IMR-90 (cell line): ENCODE results near the gene SMARCA2.

ENCODE experiments used
- BHLHE40 ChIP-seq: fragments of 150-350 bp; IDR thresholded peaks from 2 replicates; pipeline ENCODE4 v1.6.1; 2016; ENCODE audit warnings: mild to moderate bottlenecking, low read depth, low read length
- CEBPB ChIP-seq: IDR thresholded peaks from 2 replicates; pipeline ENCODE4 v1.6.1; 2012; ENCODE audit warnings: low read depth, low read length, improper control_type of control experiment
- CHD1 ChIP-seq: IDR thresholded peaks from 2 replicates; pipeline ENCODE4 v1.6.1; 2012; ENCODE audit warnings: low read depth, low read length, improper control_type of control experiment
- CTCF ChIP-seq: conservative IDR thresholded peaks from 2 replicates; pipeline ENCODE4 v1.5.1; 2012; ENCODE audit warnings: mild to moderate bottlenecking, low read depth, low read length, improper control_type of control experiment
- POLR2A ChIP-seq: IDR thresholded peaks from 2 replicates; pipeline ENCODE4 v1.6.1; 2012; ENCODE audit warnings: mild to moderate bottlenecking, low read depth, low read length
- RCOR1 ChIP-seq: IDR thresholded peaks from 2 replicates; pipeline ENCODE4 v1.6.1; 2012; ENCODE audit warnings: mild to moderate bottlenecking, low read length, improper control_type of control experiment; ENCODE audit not compliant: insufficient replicate concordance
- RFX5 ChIP-seq: IDR thresholded peaks from 2 replicates; pipeline ENCODE4 v1.8.0; 2012; ENCODE audit warnings: low read depth, mild to moderate bottlenecking, low read length, moderate library complexity
- SMC3 ChIP-seq: fragments of 150-350 bp; IDR thresholded peaks from 2 replicates; pipeline ENCODE4 v1.6.1; 2016; ENCODE audit warnings: low read depth, mild to moderate bottlenecking, antibody characterized with exemption, low read length, moderate library complexity

GRCh38 chr9:2154731-2155130 lies 139.6 kb downstream of the SMARCA2 start:
- TF ChIP-seq CTCF = no peak
- TF ChIP-seq CEBPB = no peak
- no peak for TF ChIP-seq POLR2A
- no peak for TF ChIP-seq RCOR1
- TF ChIP-seq SMC3 = no peak
- no peak for TF ChIP-seq BHLHE40
- no peak for TF ChIP-seq RFX5
- no peak for TF ChIP-seq CHD1
